Heart right ventricle (tissue), 16 donors: Measurements from ENCODE around the gene GAMT. TPM values are rescaled to one million over a fixed set of nuclear protein-coding genes. Genes with fewer than 3 reads are reported as not detected.

Experiments
- ATAC-seq, 8 donors: fragments of 200-7000 bp; cut with Tn5 transposase; one replicate each; pipeline ENCODE4 v1.9.1; 2020; ENCODE audit warnings: mild to moderate bottlenecking in 8 of 8, moderate library complexity in 8 of 8, moderate number of reproducible peaks in 1 of 8
- DNase-seq, 2 donors: peaks; one replicate each; pipeline ENCODE4 v3.0.0-alpha.2; 2020
- H3K27ac ChIP-seq, 10 donors: fragments of 200-600 bp; sonication (generic) in 2 of 10; one replicate each; pipeline versions ENCODE4 v1.5.0 to v1.8.0; 2020 to 2022; ENCODE audit warnings: mild to moderate bottlenecking in 3 of 10
- H3K27me3 ChIP-seq, 7 donors: fragments of 200-600 bp; one replicate each; pipeline ENCODE4 v1.8.0; 2021 to 2022; ENCODE audit warnings: mild to moderate bottlenecking in 2 of 7
- H3K36me3 ChIP-seq, 9 donors: fragments of 200-600 bp; sonication (generic) in 1 of 9; one replicate each; pipeline versions ENCODE4 v1.5.0 to v1.8.0; 2020 to 2022; ENCODE audit warnings: mild to moderate bottlenecking in 2 of 9
- H3K4me1 ChIP-seq, 9 donors: fragments of 200-600 bp; sonication (generic) in 1 of 9; one replicate each; pipeline versions ENCODE4 v1.5.0 to v1.8.0; 2020 to 2022; ENCODE audit warnings: mild to moderate bottlenecking in 4 of 9
- H3K4me3 ChIP-seq, 10 donors: fragments of 200-600 bp; sonication (generic) in 2 of 10; one replicate each; pipeline versions ENCODE4 v1.5.0 to v1.8.0; 2020 to 2022; ENCODE audit warnings: mild to moderate bottlenecking in 7 of 10, moderate library complexity in 2 of 10
- H3K9me3 ChIP-seq, 11 donors: fragments of 200-600 bp in 10 of 11; sonication (generic) in 2 of 11; one replicate each; pipeline versions ENCODE4 v1.5.0 to v1.8.0; 2013 to 2022; ENCODE audit warnings: mild to moderate bottlenecking in 2 of 11, control low read depth in 1 of 11, moderate library complexity in 1 of 11
- WGBS, 2 donors: extraction: QIAGEN DNeasy Blood & Tissue Kit; methylation state at CpG; one replicate each; pipeline ENCODE4 v1.1.7; 2013; ENCODE audit warnings: inconsistent platforms in 1 of 2; 5-methylcytosine and 5-hydroxymethylcytosine counted together
- intact Hi-C, 10 donors: fragments of 100-400 bp; cut with DNase I; formaldehyde crosslinking; loops; one replicate each; pipeline versions ENCODE4 v1.11.1 to v1.14.2; 2022
- polyA plus RNA-seq, 2 donors: library from polyadenylated mRNA; stranded (reverse); fragments of 200-250 nt; gene quantifications; one replicate each; pipeline ENCODE4 v1.2.3, GENCODE V29; 2013
- total RNA-seq, 10 donors: library from RNA; stranded (reverse); fragmentation: NEBNext Ultra II Directional in 3 of 10; extraction: Animal tissue kit (Norgen Biotek cat#: 25700) in 3 of 10; gene quantifications; one replicate each; pipeline versions ENCODE4 v1.2.1 to v1.2.4, GENCODE V29; 2021 to 2023
- TF ChIP-seq, protein P1 (sequence below), 9 donors: fragments of 200-600 bp; sonication (generic) in 2 of 9; IDR thresholded peaks; one replicate each; pipeline versions ENCODE4 v1.5.0 to v1.8.0; 2021 to 2022; ENCODE audit warnings: antibody characterized with exemption in 9 of 9, mild to moderate bottlenecking in 5 of 9, moderate library complexity in 1 of 9
- donor health status: Arrhythmogenic right ventricular cardiomyopathy.
- donor health status: ischemic (EF 13 %, LVEDD 7.1; RV severe dilation, severe dysfunction).
- donor health status: healthy with polysubstance abuse.
- donor health status: DM: no; HTN: yes; CAD: no.
- donor health status: DM: no; HTN: no; CAD: no.
- donor health status: ischemic (EF 25% LVEDD 6.9; RV normal size, moderate dysfunction).
- donor health status: ischemic (EF 25% LVEDD 5.7; RV mildly dilated, moderate dysfunction).
- donor health status: healthy.
- donor health status: DM: yes; HTN: yes; CAD: no.
- donor health status: Ischemic cardiomyopathy.
- donor health status: ischemic (EF 35%, LVEDD 5.7; RV mildly dilated, moderate dysfunction).
- donor health status: nonischemic (EF 11% LVEDD 7.7; RV severe dilation, severe dysfunction).
- donor health status: DM: yes; HTN: yes; CAD: no.
- donor health status: PGD.
- donor health status: ischemic (EF 29% LVEDD 5.4; RV normal size, mild dysfunction).
- donor health status: nonischemic (EF 23%, LVEDD 6.1; RV moderate dilation, normal function).

The GAMT gene
- total and polyA plus RNA-seq, 12 donors = 30.8 to 260 (median 72.1) TPM

DNA sequence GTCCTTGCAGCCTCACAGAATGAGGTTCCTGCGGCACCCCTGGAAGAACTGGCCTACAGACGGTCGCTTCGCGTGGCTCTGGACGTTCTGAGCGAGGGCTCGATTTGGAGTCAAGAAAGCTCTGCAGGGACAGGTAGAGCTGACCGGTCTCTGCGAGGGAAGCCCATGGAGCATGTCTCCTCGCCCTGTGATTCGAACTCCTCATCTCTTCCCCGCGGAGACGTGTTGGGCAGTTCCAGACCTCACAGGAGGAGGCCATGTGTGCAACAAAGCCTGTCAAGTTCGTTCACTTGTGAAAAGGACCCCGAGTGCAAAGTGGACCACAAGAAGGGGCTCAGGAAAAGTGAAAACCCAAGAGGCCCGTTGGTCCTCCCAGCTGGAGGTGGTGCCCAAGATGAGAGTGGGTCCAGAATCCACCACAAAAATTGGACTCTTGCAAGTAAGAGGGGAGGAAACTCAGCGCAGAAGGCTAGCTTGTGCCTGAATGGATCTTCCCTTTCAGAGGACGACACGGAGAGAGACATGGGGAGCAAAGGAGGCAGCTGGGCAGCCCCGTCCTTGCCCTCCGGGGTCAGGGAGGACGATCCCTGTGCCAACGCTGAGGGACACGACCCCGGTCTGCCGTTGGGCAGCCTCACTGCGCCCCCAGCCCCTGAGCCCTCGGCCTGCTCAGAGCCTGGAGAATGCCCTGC lies 41.1 kb downstream of the GAMT start:
- no peaks in the 10 kb centered on the region for H3K27me3 ChIP-seq
- 65 to 74% methylated on average over 30 of the region's 30 CpGs for WGBS, 2 donors
- H3K4me3 ChIP-seq = peak overlapping the region in 7 of 10 donors; percentile 4 to 40 (median 36)
- peaks cover 0 to 87% (median 25%) of the 10 kb centered on the region in 9 donors for H3K36me3 ChIP-seq
- peaks cover 12 to 45% (median 38%) of the 10 kb centered on the region in 9 donors for H3K4me1 ChIP-seq
- peak overlapping the region; percentile 20 to 81 (median 59) for H3K27ac ChIP-seq
- H3K9me3 ChIP-seq = no peaks in the 10 kb centered on the region
- peak in 2 of 8 donors; percentile 6 to 7 for ATAC-seq
- intact Hi-C loops = loop anchor here in 3 of 10 donors (5.0 to 10.0 kb wide), 2 partner anchors 73 to 75 kb away; partner anchors contain the start of gene EFNA2 (in 3 of the 3)
- no peak for DNase-seq
- TF ChIP-seq, protein P1, sequence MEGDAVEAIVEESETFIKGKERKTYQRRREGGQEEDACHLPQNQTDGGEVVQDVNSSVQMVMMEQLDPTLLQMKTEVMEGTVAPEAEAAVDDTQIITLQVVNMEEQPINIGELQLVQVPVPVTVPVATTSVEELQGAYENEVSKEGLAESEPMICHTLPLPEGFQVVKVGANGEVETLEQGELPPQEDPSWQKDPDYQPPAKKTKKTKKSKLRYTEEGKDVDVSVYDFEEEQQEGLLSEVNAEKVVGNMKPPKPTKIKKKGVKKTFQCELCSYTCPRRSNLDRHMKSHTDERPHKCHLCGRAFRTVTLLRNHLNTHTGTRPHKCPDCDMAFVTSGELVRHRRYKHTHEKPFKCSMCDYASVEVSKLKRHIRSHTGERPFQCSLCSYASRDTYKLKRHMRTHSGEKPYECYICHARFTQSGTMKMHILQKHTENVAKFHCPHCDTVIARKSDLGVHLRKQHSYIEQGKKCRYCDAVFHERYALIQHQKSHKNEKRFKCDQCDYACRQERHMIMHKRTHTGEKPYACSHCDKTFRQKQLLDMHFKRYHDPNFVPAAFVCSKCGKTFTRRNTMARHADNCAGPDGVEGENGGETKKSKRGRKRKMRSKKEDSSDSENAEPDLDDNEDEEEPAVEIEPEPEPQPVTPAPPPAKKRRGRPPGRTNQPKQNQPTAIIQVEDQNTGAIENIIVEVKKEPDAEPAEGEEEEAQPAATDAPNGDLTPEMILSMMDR (IDR thresholded peaks at IDR 0.05) = no peak

DNA sequence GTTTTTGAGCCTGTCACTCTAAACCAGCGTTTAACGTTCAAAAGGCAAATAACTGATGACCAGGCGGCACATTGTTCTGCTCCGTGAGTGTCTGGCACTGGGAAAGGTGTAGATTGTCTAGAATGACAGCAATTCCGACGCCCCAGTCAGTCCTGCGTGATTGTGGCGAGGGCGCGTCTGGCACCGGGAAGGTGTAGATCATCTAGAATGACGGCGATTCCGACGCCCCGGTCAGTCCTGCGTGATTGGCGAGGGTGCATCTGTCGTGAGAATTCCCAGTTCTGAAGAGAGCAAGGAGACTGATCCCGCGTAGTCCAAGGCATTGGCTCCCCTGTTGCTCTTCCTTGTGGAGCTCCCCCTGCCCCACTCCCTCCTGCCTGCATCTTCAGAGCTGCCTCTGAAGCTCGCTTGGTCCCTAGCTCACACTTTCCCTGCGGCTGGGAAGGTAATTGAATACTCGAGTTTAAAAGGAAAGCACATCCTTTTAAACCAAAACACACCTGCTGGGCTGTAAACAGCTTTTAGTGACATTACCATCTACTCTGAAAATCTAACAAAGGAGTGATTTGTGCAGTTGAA lies 43.7 kb downstream of the GAMT start:
- Histone ChIP-seq H3K27ac (no peak overlapping the region), H3K4me3 (no peak overlapping the region), H3K36me3 (peaks cover 0 to 60% (median 18%) of the 10 kb centered on the region in 9 donors), H3K27me3 (no peaks in the 10 kb centered on the region), H3K4me1 (peaks cover 12 to 48% (median 38%) of the 10 kb centered on the region in 9 donors), H3K9me3 (no peaks in the 10 kb centered on the region)
- ATAC-seq (no peak), DNase-seq (no peak)
- intact Hi-C loops = loop anchor here in 2 of 10 donors (5.0 to 10.0 kb wide), 2 partner anchors 73 to 75 kb away; partner anchors contain the start of gene EFNA2 (in 1 of the 2)
- TF ChIP-seq, protein P1 (IDR thresholded peaks at IDR 0.05) = no peak
- WGBS, 2 donors = 91% methylated on average over 24 of the region's 24 CpGs

DNA sequence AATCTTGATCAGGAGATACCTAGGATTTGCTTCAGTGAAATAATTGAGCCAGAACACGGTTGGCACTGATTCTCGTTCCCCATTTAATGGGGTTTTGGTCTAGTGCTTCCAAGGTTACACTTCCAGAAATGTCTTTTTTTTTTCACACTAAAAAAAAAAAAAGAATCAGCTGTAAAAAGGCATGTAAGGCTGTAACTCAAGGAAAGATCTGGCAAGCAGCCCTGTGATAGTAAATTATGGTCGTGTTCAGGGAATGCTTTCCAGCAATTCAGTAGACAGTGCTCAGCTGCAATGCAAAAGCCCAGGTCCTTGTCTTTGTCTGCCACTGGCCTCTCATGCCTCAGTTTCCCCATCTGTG lies 44.9 kb downstream of the GAMT start:
- 53 to 59% methylated on average over 3 of the region's 3 CpGs for WGBS, 2 donors
- TF ChIP-seq, protein P1 (IDR thresholded peaks at IDR 0.05) = no peak
- intact Hi-C loops = loop anchor here in 2 of 10 donors (5.0 to 10.0 kb wide), 2 partner anchors 72 to 74 kb away; partner anchors contain the start of gene EFNA2 (in 1 of the 2)
- no peaks in the 10 kb centered on the region for H3K9me3 ChIP-seq
- no peak for DNase-seq
- no peaks in the 10 kb centered on the region for H3K27me3 ChIP-seq
- no peak for ATAC-seq
- H3K4me1 ChIP-seq = peaks cover 6 to 36% (median 28%) of the 10 kb centered on the region in 9 donors
- H3K36me3 ChIP-seq = peaks cover 0 to 49% (median 11%) of the 10 kb centered on the region in 9 donors
- peak overlapping the region in 3 of 10 donors; percentile 69 to 91 (median 75) for H3K4me3 ChIP-seq
- H3K27ac ChIP-seq = peak overlapping the region in 3 of 10 donors; percentile 55 to 99 (median 68)
